Breast epithelium (tissue), 4 donors: ENCODE results near the gene REM2. TPM values are rescaled to one million over a fixed set of nuclear protein-coding genes. Genes with fewer than 3 reads are reported as not detected.
"Not testable (repeated sequence)": the region's sequence is repeated elsewhere in the genome, so short reads cannot be mapped to it uniquely, and the experiment has no call there.

Source experiments
- DNase-seq, 2 donors: peaks; one replicate each; pipeline ENCODE4 v3.0.0-alpha.2; 2019; ENCODE audit warnings: low spot score in 2 of 2
- H3K27ac ChIP-seq, 2 donors: fragments of 200-600 bp; sonication (generic) in 1 of 2; one replicate each; pipeline ENCODE4 v1.5.1; 2016 to 2019; ENCODE audit warnings: mild to moderate bottlenecking in 1 of 2
- H3K27me3 ChIP-seq, 2 donors: fragments of 200-600 bp; sonication (generic) in 1 of 2; one replicate each; pipeline versions ENCODE4 v1.5.1 to v1.6.0; 2017 to 2019; ENCODE audit warnings: control low read depth in 1 of 2, mild to moderate bottlenecking in 1 of 2
- H3K36me3 ChIP-seq: fragments of 200-600 bp; one replicate; pipeline ENCODE4 v1.5.1; 2019
- H3K4me1 ChIP-seq, 2 donors: fragments of 200-600 bp; sonication (generic); one replicate each; pipeline ENCODE4 v1.5.1; 2016 to 2019; ENCODE audit warnings: control low read depth in 1 of 2
- H3K4me3 ChIP-seq, 3 donors: fragments of 200-600 bp; sonication (generic); 1 replicate in 2 of 3; 2 replicates in 1 of 3; pipeline ENCODE4 v1.5.1; 2016 to 2019; ENCODE audit warnings: mild to moderate bottlenecking in 3 of 3, moderate library complexity in 2 of 3
- H3K9me3 ChIP-seq, 2 donors: fragments of 200-600 bp; sonication (generic) in 1 of 2; one replicate each; pipeline ENCODE4 v1.5.1; 2016 to 2019; ENCODE audit warnings: control low read depth in 1 of 2
- POLR2A ChIP-seq: fragments of 450-650 bp; IDR thresholded peaks from one replicate; pipeline ENCODE4 v1.6.1; 2016; ENCODE audit warnings: antibody characterized with exemption, mild to moderate bottlenecking, moderate library complexity
- POLR2AphosphoS5 ChIP-seq, 3 donors: sonication (generic); formaldehyde crosslinking; IDR thresholded peaks; one replicate each; pipeline ENCODE4 v1.6.1; 2017; ENCODE audit warnings: antibody characterized with exemption in 3 of 3
- intact Hi-C: fragments of 100-400 bp; cut with DNase I; formaldehyde crosslinking; loops from one replicate; pipeline ENCODE4 v1.15.1; 2023; ENCODE audit warnings: low total_unique reads
- total RNA-seq, 3 donors: library from RNA; depleted of rRNA; stranded (reverse); fragments of >200 nt; gene quantifications; one replicate each; pipeline ENCODE4 v1.1.0, GENCODE V29; 2016
- TF ChIP-seq, protein P1 (sequence below), 3 donors: fragments of 450-650 bp; IDR thresholded peaks; one replicate each; pipeline ENCODE4 v1.5.1; 2016 to 2017; ENCODE audit warnings: antibody characterized with exemption in 3 of 3, mild to moderate bottlenecking in 3 of 3, moderate library complexity in 3 of 3

REM2 gene
- total RNA-seq, 3 donors from 2014 or later, result 0.96 to 1.3 (median 1.2) TPM

DNA sequence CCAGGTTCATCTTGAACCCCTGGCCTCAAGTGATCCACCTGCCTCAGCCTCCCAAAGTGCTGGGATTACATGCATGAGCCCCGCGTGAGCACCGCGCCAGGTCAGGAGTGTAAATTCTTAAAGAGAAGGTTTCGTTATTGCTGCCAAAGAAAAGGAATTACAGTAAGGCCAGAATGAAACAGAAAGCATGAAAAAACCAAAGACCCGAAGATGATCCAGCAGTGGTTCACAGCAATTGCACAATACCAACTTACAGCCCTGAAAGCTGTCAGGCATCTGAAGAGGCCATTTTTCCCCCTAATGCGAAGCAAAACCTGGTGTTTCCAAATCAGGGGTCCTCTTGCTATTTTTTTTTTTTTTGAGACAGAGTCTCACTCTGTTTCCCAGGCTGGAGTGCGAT is 25.6 kb downstream of the REM2 start:
- TF ChIP-seq POLR2AphosphoS5 (IDR thresholded peaks at IDR 0.05) (no peak), POLR2A (no peak)
- TF ChIP-seq, protein P1, sequence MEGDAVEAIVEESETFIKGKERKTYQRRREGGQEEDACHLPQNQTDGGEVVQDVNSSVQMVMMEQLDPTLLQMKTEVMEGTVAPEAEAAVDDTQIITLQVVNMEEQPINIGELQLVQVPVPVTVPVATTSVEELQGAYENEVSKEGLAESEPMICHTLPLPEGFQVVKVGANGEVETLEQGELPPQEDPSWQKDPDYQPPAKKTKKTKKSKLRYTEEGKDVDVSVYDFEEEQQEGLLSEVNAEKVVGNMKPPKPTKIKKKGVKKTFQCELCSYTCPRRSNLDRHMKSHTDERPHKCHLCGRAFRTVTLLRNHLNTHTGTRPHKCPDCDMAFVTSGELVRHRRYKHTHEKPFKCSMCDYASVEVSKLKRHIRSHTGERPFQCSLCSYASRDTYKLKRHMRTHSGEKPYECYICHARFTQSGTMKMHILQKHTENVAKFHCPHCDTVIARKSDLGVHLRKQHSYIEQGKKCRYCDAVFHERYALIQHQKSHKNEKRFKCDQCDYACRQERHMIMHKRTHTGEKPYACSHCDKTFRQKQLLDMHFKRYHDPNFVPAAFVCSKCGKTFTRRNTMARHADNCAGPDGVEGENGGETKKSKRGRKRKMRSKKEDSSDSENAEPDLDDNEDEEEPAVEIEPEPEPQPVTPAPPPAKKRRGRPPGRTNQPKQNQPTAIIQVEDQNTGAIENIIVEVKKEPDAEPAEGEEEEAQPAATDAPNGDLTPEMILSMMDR (IDR thresholded peaks at IDR 0.05), result no peak
- no peaks in the 10 kb centered on the region for H3K27me3 ChIP-seq
- H3K4me3 ChIP-seq, result no peak overlapping the region
- no peaks in the 10 kb centered on the region for H3K9me3 ChIP-seq
- H3K36me3 ChIP-seq, result peaks cover 10% of the 10 kb centered on the region
- DNase-seq, result no peak
- H3K27ac ChIP-seq, result no peak overlapping the region
- intact Hi-C loops, result no loop called here
- no peaks in the 10 kb centered on the region for H3K4me1 ChIP-seq

DNA sequence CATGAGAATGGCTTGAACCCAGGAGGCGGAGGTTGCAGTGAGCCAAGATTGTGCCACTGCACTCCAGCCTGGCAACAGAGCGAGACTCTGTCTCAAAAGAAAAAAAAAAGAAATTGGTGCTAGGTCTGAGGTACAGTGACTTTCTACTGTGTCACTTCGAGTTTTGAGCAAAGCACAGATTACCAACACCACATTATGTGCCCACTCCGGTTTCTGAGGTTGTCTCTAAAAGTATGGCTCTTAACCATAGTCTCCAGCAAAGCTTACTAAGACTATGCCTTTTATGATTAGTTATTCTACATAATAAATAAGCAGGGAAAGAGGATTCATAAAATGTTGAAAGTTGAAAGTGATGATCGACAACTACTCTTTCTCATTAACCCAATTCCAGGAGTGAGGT is 27.9 kb downstream of the REM2 start:
- H3K4me3 ChIP-seq, result no peak overlapping the region
- H3K27ac ChIP-seq, result no peak overlapping the region
- intact Hi-C loops, result no loop called here
- H3K4me1 ChIP-seq, result peaks cover 0 to 4% of the 10 kb centered on the region in 2 donors
- peaks cover 4% of the 10 kb centered on the region for H3K36me3 ChIP-seq
- no peak for TF ChIP-seq POLR2AphosphoS5 (IDR thresholded peaks at IDR 0.05)
- no peak for TF ChIP-seq POLR2A
- TF ChIP-seq, protein P1 (IDR thresholded peaks at IDR 0.05), result no peak
- H3K9me3 ChIP-seq, result no peaks in the 10 kb centered on the region
- no peak for DNase-seq
- no peaks in the 10 kb centered on the region for H3K27me3 ChIP-seq

DNA sequence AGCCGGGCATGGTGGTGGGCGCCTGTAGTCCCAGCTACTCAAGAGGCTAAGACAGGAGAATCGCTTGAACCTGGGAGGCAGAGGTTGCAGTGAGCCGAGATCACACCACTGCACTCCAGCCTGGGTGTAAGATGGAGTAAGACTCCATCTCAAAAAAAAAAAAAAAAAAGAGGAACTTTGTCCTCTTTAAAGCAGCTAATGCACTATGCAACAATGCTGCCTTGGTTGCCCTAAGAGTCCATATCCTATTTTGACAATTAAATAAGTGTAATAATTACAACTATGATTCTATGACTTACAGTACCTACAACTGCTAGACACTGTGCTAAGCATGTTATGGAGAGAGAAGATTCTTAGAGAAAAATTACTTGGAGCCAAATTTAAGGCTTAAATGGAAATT is 31.8 kb downstream of the REM2 start:
- intact Hi-C loops, H3K27ac ChIP-seq, DNase-seq, H3K4me1 ChIP-seq, H3K4me3 ChIP-seq, H3K9me3 ChIP-seq, H3K36me3 ChIP-seq, H3K27me3 ChIP-seq: not testable (repeated sequence)

DNA sequence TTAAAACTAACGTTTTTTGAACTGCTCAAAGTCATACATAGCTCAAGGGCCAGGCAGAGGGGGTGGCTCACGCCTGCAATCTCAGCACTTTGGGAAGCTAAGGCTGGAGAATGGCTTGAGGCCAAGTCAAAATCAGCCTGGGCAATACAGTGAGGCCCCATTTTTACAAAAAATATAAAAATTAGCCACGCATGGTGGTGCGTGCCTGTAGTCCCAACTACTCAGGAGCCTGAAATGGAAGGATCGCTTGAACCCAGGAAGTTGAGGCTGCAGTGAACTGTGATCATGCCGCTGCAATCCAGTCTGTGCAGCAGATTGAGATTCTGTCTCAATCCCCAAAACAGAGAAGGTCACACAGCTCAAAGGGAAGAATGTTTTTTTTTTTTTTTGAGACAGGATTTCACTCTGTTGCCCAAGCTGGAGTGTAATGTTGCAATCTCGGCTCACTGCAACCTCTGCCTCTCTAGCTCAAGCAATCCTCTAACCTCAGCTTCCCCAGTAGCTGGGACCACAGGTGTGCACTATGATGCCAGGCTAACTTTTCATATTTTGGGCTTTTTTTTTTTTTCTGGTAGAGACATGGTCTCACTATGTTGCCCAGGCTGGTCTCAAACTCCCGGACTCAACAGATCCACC is 33.0 kb downstream of the REM2 start:
- peak in 1 of 3 donors; percentile 24 for TF ChIP-seq POLR2AphosphoS5 (IDR thresholded peaks at IDR 0.05)
- TF ChIP-seq POLR2A, result no peak
- H3K4me1 ChIP-seq, result peaks cover 0 to 5% of the 10 kb centered on the region in 2 donors
- H3K27ac ChIP-seq, result peak overlapping the region in 1 of 2 donors; percentile 15

DNA sequence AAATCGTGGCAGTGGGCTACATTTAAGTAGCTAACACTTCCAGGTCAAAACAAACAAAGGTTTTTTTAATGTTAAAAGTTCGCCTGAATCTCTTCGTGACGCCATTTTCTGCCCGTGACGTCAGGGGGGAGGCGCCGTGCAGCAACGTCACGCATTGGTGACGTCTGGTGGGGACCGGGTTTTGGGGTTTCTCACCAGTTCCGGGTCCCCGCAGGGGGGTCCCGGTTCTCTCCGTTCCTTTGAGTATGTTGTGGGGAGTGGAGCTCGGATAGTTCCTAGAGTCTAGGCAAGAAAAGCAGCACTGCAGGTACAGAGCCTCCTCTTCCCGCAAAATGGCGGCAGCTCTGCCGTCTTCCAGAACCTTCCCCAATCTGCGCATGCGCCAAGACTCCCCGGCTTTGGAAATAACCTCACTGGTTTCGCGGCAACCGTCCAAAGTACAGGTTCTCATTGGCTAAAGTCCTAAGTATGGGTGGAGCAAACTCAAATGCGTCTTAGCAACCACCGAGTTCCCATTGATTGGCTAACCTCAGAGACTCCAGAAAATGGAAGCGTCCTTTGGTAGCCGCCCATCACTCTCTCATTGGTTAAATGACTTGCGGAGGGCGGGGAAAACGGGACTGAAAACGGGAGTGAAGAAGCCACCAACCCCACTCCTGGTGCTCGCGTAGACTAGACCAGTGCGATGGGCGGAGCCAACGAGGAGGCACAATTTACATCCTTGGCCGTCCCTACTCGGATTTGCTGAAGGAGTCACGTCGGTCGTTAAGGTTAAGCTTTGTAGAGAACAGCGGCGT is 36.0 kb downstream of the REM2 start, which contains the start of gene RBM23:
TSS of gene RBM23 (minus strand) at position 346 of the 797 bp plus-strand sequence.
- TF ChIP-seq POLR2A (peak; percentile 91), POLR2AphosphoS5 (IDR thresholded peaks at IDR 0.05) (peak; percentile 75 to 96 (median 86))
- TF ChIP-seq, protein P1 (IDR thresholded peaks at IDR 0.05), result peak in 2 of 3 donors; percentile 9 to 22
- intact Hi-C loops, result no loop called here

More for the DNA sequence above, 33.0 kb downstream of the REM2 start:
- Histone ChIP-seq H3K9me3 (no peaks in the 10 kb centered on the region), H3K27me3 (no peaks in the 10 kb centered on the region), H3K36me3 (no peaks in the 10 kb centered on the region), H3K4me3 (no peak overlapping the region)
- no peak for DNase-seq
- intact Hi-C loops, result no loop called here

DNA sequence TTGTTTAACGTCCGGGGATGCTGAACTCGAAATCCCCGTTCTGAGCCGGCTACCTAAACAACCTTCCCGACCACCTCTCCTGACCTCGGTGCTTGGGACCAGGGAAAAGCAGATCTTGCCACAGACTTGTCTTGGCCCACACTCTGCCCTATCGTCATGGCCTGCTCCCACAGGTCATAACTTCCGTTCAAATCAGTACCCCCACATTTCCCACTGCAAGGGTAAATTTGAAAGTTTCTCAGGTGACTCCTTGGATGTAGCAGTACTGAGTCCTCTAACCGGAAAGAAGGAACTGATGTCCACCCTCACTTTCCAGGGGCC is 36.5 kb downstream of the REM2 start:
- Histone ChIP-seq H3K27me3 (no peaks in the 10 kb centered on the region), H3K4me1 (peaks cover 0 to 5% of the 10 kb centered on the region in 2 donors), H3K36me3 (peaks cover 6% of the 10 kb centered on the region), H3K9me3 (no peaks in the 10 kb centered on the region), H3K27ac (peak overlapping the region; percentile 91 to 97), H3K4me3 (peak overlapping the region; percentile 77 to 82 (median 77))
- TF ChIP-seq POLR2AphosphoS5 (IDR thresholded peaks at IDR 0.05) (no peak), POLR2A (no peak)
- TF ChIP-seq, protein P1 (IDR thresholded peaks at IDR 0.05), result no peak
- no peak for DNase-seq
- intact Hi-C loops, result no loop called here

More for the DNA sequence above, 36.0 kb downstream of the REM2 start, which contains the start of gene RBM23:
- Histone ChIP-seq H3K4me1 (peaks cover 0 to 5% of the 10 kb centered on the region in 2 donors), H3K27me3 (no peaks in the 10 kb centered on the region), H3K9me3 (no peaks in the 10 kb centered on the region), H3K36me3 (peaks cover 6% of the 10 kb centered on the region), H3K4me3 (peak within 1 kb of the TSS; percentile 77 to 82 (median 77)), H3K27ac (peak within 1 kb of the TSS; percentile 91 to 97)
- peak; percentile 100 for DNase-seq
